RWPE2 (cell line): ENCODE measurements around the gene MBOAT2.

ENCODE experiments used
- ATAC-seq: fragments of 200-7000 bp; cut with Tn5 transposase; 3 replicates; pipeline ENCODE4 v1.9.1; 2021; ENCODE audit warnings: low read depth
- DNase-seq: peaks from one replicate; pipeline ENCODE4 v3.0.0-alpha.2; 2020; ENCODE audit warnings: low spot score
- H3K27ac ChIP-seq: fragments of 450-650 bp; 2 replicates; pipeline ENCODE4 v1.5.1; 2017; ENCODE audit warnings: mild to moderate bottlenecking; ENCODE audit not compliant: poor library complexity, severe bottlenecking
- H3K27me3 ChIP-seq: fragments of 250-450 bp; sonication (Bioruptor Pico); 2 replicates; pipeline ENCODE4 v1.5.1; 2021; ENCODE audit warnings: mild to moderate bottlenecking, moderate library complexity; ENCODE audit not compliant: insufficient read depth, poor library complexity, severe bottlenecking
- H3K36me3 ChIP-seq: fragments of 250-450 bp; sonication (Bioruptor Pico); 2 replicates; pipeline ENCODE4 v1.5.1; 2020; ENCODE audit warnings: low read depth, mild to moderate bottlenecking, moderate library complexity
- H3K4me1 ChIP-seq: fragments of 250-450 bp; sonication (Bioruptor Pico); 2 replicates; pipeline ENCODE4 v1.5.1; 2021; ENCODE audit warnings: mild to moderate bottlenecking, moderate library complexity; ENCODE audit not compliant: insufficient read depth, poor library complexity, severe bottlenecking
- H3K4me3 ChIP-seq: fragments of 250-450 bp; sonication (Bioruptor Pico); 2 replicates; pipeline ENCODE4 v1.5.1; 2021; ENCODE audit warnings: mild to moderate bottlenecking, moderate library complexity; ENCODE audit not compliant: severe bottlenecking
- H3K9me3 ChIP-seq: fragments of 250-450 bp; sonication (Bioruptor Pico); 2 replicates; pipeline ENCODE4 v1.5.1; 2021; ENCODE audit warnings: mild to moderate bottlenecking, moderate library complexity; ENCODE audit not compliant: severe bottlenecking
- TF ChIP-seq, protein P1 (sequence below): fragments of 450-650 bp; IDR thresholded peaks from one replicate; pipeline ENCODE4 v1.5.1; 2017; ENCODE audit warnings: mild to moderate bottlenecking, moderate library complexity; ENCODE audit not compliant: poor library complexity, severe bottlenecking

MBOAT2 gene

GRCh38 chr2:9010866-9011265 is 7.4 kb upstream of the MBOAT2 start:
- peaks cover 3% of the 10 kb centered on the region for H3K4me1 ChIP-seq
- no peaks in the 10 kb centered on the region for H3K9me3 ChIP-seq
- H3K27me3 ChIP-seq: no peaks in the 10 kb centered on the region
- ATAC-seq: no peak
- H3K27ac ChIP-seq: no peak overlapping the region
- no peaks in the 10 kb centered on the region for H3K36me3 ChIP-seq
- TF ChIP-seq, protein P1, sequence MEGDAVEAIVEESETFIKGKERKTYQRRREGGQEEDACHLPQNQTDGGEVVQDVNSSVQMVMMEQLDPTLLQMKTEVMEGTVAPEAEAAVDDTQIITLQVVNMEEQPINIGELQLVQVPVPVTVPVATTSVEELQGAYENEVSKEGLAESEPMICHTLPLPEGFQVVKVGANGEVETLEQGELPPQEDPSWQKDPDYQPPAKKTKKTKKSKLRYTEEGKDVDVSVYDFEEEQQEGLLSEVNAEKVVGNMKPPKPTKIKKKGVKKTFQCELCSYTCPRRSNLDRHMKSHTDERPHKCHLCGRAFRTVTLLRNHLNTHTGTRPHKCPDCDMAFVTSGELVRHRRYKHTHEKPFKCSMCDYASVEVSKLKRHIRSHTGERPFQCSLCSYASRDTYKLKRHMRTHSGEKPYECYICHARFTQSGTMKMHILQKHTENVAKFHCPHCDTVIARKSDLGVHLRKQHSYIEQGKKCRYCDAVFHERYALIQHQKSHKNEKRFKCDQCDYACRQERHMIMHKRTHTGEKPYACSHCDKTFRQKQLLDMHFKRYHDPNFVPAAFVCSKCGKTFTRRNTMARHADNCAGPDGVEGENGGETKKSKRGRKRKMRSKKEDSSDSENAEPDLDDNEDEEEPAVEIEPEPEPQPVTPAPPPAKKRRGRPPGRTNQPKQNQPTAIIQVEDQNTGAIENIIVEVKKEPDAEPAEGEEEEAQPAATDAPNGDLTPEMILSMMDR: no peak
- no peak overlapping the region for H3K4me3 ChIP-seq
- DNase-seq: no peak

- DNase-seq (no peak), ATAC-seq (no peak)
- no peaks in the 10 kb centered on the region for H3K9me3 ChIP-seq
- no peaks in the 10 kb centered on the region for H3K27me3 ChIP-seq
- no peak overlapping the region for H3K4me3 ChIP-seq
- H3K27ac ChIP-seq: no peak overlapping the region
- TF ChIP-seq, protein P1: no peak
- peaks cover 11% of the 10 kb centered on the region for H3K4me1 ChIP-seq
- no peaks in the 10 kb centered on the region for H3K36me3 ChIP-seq
These were observed 5.6 kb upstream of the MBOAT2 start for GRCh38 chr2:9008951-9009664.

GRCh38 chr2:9006368-9006767 is 2.9 kb upstream of the MBOAT2 start:
- Histone ChIP-seq H3K36me3 (no peaks in the 10 kb centered on the region), H3K4me1 (peaks cover 22% of the 10 kb centered on the region), H3K4me3 (no peak overlapping the region), H3K27ac (no peak overlapping the region), H3K9me3 (no peaks in the 10 kb centered on the region), H3K27me3 (no peaks in the 10 kb centered on the region)
- ATAC-seq: no peak
- TF ChIP-seq, protein P1: no peak
- DNase-seq: no peak

GRCh38 chr2:9004338-9005204 is 1.1 kb upstream of the MBOAT2 start:
- no peaks in the 10 kb centered on the region for H3K27me3 ChIP-seq
- H3K36me3 ChIP-seq: no peaks in the 10 kb centered on the region
- H3K4me3 ChIP-seq: peak overlapping the region; percentile 96
- no peaks in the 10 kb centered on the region for H3K9me3 ChIP-seq
- DNase-seq (no peak), ATAC-seq (peak; percentile 46)
- H3K4me1 ChIP-seq: peaks cover 39% of the 10 kb centered on the region
- TF ChIP-seq, protein P1: no peak
- peak overlapping the region; percentile 91 for H3K27ac ChIP-seq

GRCh38 chr2:9003366-9003615 is 193 bp downstream of the MBOAT2 start:
- TF ChIP-seq, protein P1: no peak
- no peak for DNase-seq
- ATAC-seq: no peak
- peaks cover 40% of the 10 kb centered on the region for H3K4me1 ChIP-seq
- peak overlapping the region; percentile 91 for H3K27ac ChIP-seq
- H3K9me3 ChIP-seq: no peaks in the 10 kb centered on the region
- H3K27me3 ChIP-seq: no peaks in the 10 kb centered on the region
- peak overlapping the region; percentile 96 for H3K4me3 ChIP-seq
- H3K36me3 ChIP-seq: no peaks in the 10 kb centered on the region
